ENCODE measurements around the gene LDLRAD3. TPM values are rescaled to one million over a fixed set of nuclear protein-coding genes. Genes with fewer than 3 reads are reported as not detected.

Gene LDLRAD3
- total RNA-seq, 1 experiment from 2014 or later, result 55.7 TPM

GRCh38 chr11:36077886-36078685, 134.2 kb downstream of the LDLRAD3 start:
- Mint-ChIP-seq H3K27ac (ENCODE audit: low read depth, unreplicated experiment) (no peak overlapping the region), H3K4me1 (ENCODE audit: insufficient read depth, unreplicated experiment) (peaks cover 15% of the 10 kb centered on the region), H3K27me3 (ENCODE audit: insufficient read depth, unreplicated experiment) (no peaks in the 10 kb centered on the region), H3K9me3 (ENCODE audit: unreplicated experiment) (peaks cover 8% of the 10 kb centered on the region), H3K36me3 (ENCODE audit: insufficient read depth, unreplicated experiment) (peaks cover 37% of the 10 kb centered on the region), H3K4me3 (ENCODE audit: unreplicated experiment) (no peak overlapping the region)
- POLR2A ChIA-PET, result no interaction called here
- CTCF ChIA-PET, result interaction anchor here (0.8 kb wide), 1 partner anchor 256 kb away, joined by 3 read pairs; no protein-coding TSS in a partner anchor
- no TSS peak for BruUV-seq (replicated peaks)
- TF ChIP-seq CTCF (IDR thresholded peaks at IDR 0.05; ENCODE audit: unreplicated experiment), result no peak
- DNase-seq (ENCODE audit: unreplicated experiment), result no peak
- intact Hi-C loops (cut with micrococcal nuclease), result no loop called here

- Mint-ChIP-seq H3K4me3 (ENCODE audit: unreplicated experiment) (no peak overlapping the region), H3K4me1 (ENCODE audit: insufficient read depth, unreplicated experiment) (peaks cover 11% of the 10 kb centered on the region), H3K9me3 (ENCODE audit: unreplicated experiment) (peaks cover 8% of the 10 kb centered on the region), H3K27ac (ENCODE audit: low read depth, unreplicated experiment) (no peak overlapping the region), H3K36me3 (ENCODE audit: insufficient read depth, unreplicated experiment) (peaks cover 38% of the 10 kb centered on the region), H3K27me3 (ENCODE audit: insufficient read depth, unreplicated experiment) (no peaks in the 10 kb centered on the region)
- BruUV-seq (replicated peaks), result no TSS peak
- no peak for DNase-seq (ENCODE audit: unreplicated experiment)
- TF ChIP-seq CTCF (IDR thresholded peaks at IDR 0.05; ENCODE audit: unreplicated experiment), result no peak
- intact Hi-C loops (cut with micrococcal nuclease), result no loop called here
- ChIA-PET POLR2A (no interaction called here), CTCF (no interaction called here)
Measured at GRCh38 chr11:36078686-36079055, 134.8 kb downstream of the LDLRAD3 start.

- Mint-ChIP-seq H3K27ac (ENCODE audit: low read depth, unreplicated experiment) (no peak overlapping the region), H3K9me3 (ENCODE audit: unreplicated experiment) (peaks cover 8% of the 10 kb centered on the region), H3K4me1 (ENCODE audit: insufficient read depth, unreplicated experiment) (peaks cover 5% of the 10 kb centered on the region), H3K36me3 (ENCODE audit: insufficient read depth, unreplicated experiment) (peaks cover 44% of the 10 kb centered on the region), H3K27me3 (ENCODE audit: insufficient read depth, unreplicated experiment) (no peaks in the 10 kb centered on the region), H3K4me3 (ENCODE audit: unreplicated experiment) (no peak overlapping the region)
- ChIA-PET POLR2A (no interaction called here), CTCF (no interaction called here)
- no peak for DNase-seq (ENCODE audit: unreplicated experiment)
- intact Hi-C loops (cut with micrococcal nuclease), result no loop called here
- BruUV-seq (replicated peaks), result no TSS peak
- TF ChIP-seq CTCF (IDR thresholded peaks at IDR 0.05; ENCODE audit: unreplicated experiment), result no peak
Measured at GRCh38 chr11:36079878-36080675, 136.2 kb downstream of the LDLRAD3 start.

GRCh38 chr11:36081274-36081945, 137.5 kb downstream of the LDLRAD3 start:
- H3K27ac Mint-ChIP-seq (ENCODE audit: low read depth, unreplicated experiment), result no peak overlapping the region
- no peak overlapping the region for H3K4me3 Mint-ChIP-seq (ENCODE audit: unreplicated experiment)
- peaks cover 57% of the 10 kb centered on the region for H3K36me3 Mint-ChIP-seq (ENCODE audit: insufficient read depth, unreplicated experiment)
- peaks cover 8% of the 10 kb centered on the region for H3K9me3 Mint-ChIP-seq (ENCODE audit: unreplicated experiment)
- no peaks in the 10 kb centered on the region for H3K27me3 Mint-ChIP-seq (ENCODE audit: insufficient read depth, unreplicated experiment)
- TF ChIP-seq CTCF (IDR thresholded peaks at IDR 0.05; ENCODE audit: unreplicated experiment), result no peak
- CTCF ChIA-PET, result interaction anchor here (0.6 to 1.2 kb wide), 2 partner anchors 8 kb away, joined by 3 read pairs; no protein-coding TSS in a partner anchor
- POLR2A ChIA-PET, result no interaction called here
- DNase-seq (ENCODE audit: unreplicated experiment), result no peak
- no peaks in the 10 kb centered on the region for H3K4me1 Mint-ChIP-seq (ENCODE audit: insufficient read depth, unreplicated experiment)
- intact Hi-C loops (cut with micrococcal nuclease), result no loop called here
- BruUV-seq (replicated peaks), result no TSS peak
